Fibroblast of skin of left quadriceps (primary cell): ENCODE measurements around the gene IMPA2.
"Not testable (repeated sequence)": the region's sequence is repeated elsewhere in the genome, so short reads cannot be mapped to it uniquely, and the experiment has no call there.

Source experiments
- DNase-seq, 2 experiments: peaks; one replicate each; pipeline ENCODE4 v3.0.0-alpha.2; 2013; ENCODE audit warnings: low read depth in 2 of 2

Gene IMPA2

GRCh38 chr18:12071066-12071465 is 89.8 kb downstream of the IMPA2 start:
- not testable (repeated sequence) for DNase-seq

- no peak for DNase-seq
These were observed 91.7 kb downstream of the IMPA2 start for GRCh38 chr18:12072996-12073395.

GRCh38 chr18:12074736-12075135 is 93.4 kb downstream of the IMPA2 start:
- no peak for DNase-seq

- DNase-seq, result no peak
These were observed 95.3 kb downstream of the IMPA2 start for GRCh38 chr18:12076424-12077140.

GRCh38 chr18:12077994-12078393 is 96.7 kb downstream of the IMPA2 start:
- DNase-seq, result not testable (repeated sequence)

- DNase-seq, result peak; percentile 74
These were observed 98.4 kb downstream of the IMPA2 start for GRCh38 chr18:12079491-12080237.
